ENCODE measurements around the gene TRAF4. TPM values are rescaled to one million over a fixed set of nuclear protein-coding genes. Genes with fewer than 3 reads are reported as not detected.
A peak's percentile ranks its signal among the peaks of the same experiment; 100 is the strongest.

TRAF4 gene
- total and polyA plus RNA-seq, 4 donors: 8.5 to 32.0 (median 23.9) TPM

DNA sequence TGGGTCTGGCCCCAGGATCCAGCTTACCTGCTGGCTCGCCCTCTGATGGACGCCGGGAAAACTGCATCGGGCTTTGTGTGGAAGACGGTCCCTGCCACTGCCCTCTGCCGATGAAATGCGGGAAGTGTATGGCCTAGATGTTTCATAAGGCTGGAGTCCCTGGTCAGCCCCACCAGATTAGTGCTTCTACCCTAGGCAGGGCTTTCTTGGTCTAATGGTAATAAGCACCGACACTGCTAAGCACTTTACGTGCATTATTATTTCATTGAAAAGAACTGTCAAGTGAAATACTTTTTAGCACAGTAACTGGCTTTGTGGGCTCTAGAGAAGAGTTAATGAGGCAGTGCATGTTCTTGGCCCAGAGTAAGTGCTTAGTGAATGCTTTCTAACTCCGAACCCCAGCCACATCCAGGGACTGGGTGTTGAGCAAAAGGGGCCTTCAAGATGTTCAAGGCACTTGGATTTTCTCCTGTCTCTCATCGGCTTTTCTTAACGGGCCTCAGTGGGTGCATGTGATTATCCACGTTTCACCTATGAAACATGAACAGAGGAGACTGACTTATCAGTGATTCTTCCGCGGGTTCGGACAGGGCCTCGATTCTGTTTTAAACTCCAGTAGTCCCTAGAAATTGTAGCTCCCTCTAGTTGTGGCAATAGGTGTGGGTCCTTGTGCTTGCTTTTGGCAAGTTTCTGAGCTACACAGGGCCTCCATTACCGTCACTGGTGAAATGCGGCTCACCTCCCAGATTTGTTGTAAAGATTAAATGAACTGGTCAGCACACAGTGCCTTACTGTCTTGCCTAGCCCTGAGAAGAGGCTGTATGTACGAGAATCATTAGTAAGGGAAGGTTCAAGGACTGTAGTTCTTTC, 6.6 kb downstream of the TRAF4 start:
- H3K27ac ChIP-seq (ENCODE audit: low read depth in 1 of 2, low read length in 2 of 2): no peak overlapping the region
- no peaks in the 10 kb centered on the region for H3K27me3 ChIP-seq (ENCODE audit: control insufficient read depth in 4 of 4, insufficient read depth in 4 of 4, low read length in 3 of 4)
- TF ChIP-seq RXRA (IDR thresholded peaks at IDR 0.05) (peak; percentile 21 to 59), EGR1 (IDR thresholded peaks at IDR 0.05; ENCODE audit: low read depth in 2 of 2) (no peak), TAF1 (conservative IDR thresholded peaks at IDR 0.05) (no peak), HNF4A (conservative IDR thresholded peaks at IDR 0.05) (peak; percentile 26 to 27), GABPA (IDR thresholded peaks at IDR 0.05 in 1 of 2, conservative IDR thresholded peaks at IDR 0.05 in 1 of 2) (no peak), HNF4G (IDR thresholded peaks at IDR 0.05) (no peak), YY1 (IDR thresholded peaks at IDR 0.05) (peak; percentile 58), NR2F2 (IDR thresholded peaks at IDR 0.05) (peak; percentile 40), FOXA2 (IDR thresholded peaks at IDR 0.05) (peak; percentile 11), SP1 (IDR thresholded peaks at IDR 0.05) (no peak), JUND (IDR thresholded peaks at IDR 0.05) (peak in 1 of 2 donors; percentile 20), RAD21 (IDR thresholded peaks at IDR 0.05) (peak; percentile 94)
- TF ChIP-seq, protein P1, sequence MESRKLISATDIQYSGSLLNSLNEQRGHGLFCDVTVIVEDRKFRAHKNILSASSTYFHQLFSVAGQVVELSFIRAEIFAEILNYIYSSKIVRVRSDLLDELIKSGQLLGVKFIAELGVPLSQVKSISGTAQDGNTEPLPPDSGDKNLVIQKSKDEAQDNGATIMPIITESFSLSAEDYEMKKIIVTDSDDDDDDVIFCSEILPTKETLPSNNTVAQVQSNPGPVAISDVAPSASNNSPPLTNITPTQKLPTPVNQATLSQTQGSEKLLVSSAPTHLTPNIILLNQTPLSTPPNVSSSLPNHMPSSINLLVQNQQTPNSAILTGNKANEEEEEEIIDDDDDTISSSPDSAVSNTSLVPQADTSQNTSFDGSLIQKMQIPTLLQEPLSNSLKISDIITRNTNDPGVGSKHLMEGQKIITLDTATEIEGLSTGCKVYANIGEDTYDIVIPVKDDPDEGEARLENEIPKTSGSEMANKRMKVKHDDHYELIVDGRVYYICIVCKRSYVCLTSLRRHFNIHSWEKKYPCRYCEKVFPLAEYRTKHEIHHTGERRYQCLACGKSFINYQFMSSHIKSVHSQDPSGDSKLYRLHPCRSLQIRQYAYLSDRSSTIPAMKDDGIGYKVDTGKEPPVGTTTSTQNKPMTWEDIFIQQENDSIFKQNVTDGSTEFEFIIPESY (IDR thresholded peaks at IDR 0.05): no peak
- TF ChIP-seq, protein P2, sequence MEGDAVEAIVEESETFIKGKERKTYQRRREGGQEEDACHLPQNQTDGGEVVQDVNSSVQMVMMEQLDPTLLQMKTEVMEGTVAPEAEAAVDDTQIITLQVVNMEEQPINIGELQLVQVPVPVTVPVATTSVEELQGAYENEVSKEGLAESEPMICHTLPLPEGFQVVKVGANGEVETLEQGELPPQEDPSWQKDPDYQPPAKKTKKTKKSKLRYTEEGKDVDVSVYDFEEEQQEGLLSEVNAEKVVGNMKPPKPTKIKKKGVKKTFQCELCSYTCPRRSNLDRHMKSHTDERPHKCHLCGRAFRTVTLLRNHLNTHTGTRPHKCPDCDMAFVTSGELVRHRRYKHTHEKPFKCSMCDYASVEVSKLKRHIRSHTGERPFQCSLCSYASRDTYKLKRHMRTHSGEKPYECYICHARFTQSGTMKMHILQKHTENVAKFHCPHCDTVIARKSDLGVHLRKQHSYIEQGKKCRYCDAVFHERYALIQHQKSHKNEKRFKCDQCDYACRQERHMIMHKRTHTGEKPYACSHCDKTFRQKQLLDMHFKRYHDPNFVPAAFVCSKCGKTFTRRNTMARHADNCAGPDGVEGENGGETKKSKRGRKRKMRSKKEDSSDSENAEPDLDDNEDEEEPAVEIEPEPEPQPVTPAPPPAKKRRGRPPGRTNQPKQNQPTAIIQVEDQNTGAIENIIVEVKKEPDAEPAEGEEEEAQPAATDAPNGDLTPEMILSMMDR (IDR thresholded peaks at IDR 0.05; ENCODE audit: low read depth, low read length, missing input control): peak; percentile 100
- TF ChIP-seq, protein P3, sequence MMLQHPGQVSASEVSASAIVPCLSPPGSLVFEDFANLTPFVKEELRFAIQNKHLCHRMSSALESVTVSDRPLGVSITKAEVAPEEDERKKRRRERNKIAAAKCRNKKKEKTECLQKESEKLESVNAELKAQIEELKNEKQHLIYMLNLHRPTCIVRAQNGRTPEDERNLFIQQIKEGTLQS (IDR thresholded peaks at IDR 0.05): no peak
- TF ChIP-seq, protein P4, sequence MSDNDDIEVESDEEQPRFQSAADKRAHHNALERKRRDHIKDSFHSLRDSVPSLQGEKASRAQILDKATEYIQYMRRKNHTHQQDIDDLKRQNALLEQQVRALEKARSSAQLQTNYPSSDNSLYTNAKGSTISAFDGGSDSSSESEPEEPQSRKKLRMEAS (IDR thresholded peaks at IDR 0.05): peak; percentile 33
- TF ChIP-seq, protein P5, sequence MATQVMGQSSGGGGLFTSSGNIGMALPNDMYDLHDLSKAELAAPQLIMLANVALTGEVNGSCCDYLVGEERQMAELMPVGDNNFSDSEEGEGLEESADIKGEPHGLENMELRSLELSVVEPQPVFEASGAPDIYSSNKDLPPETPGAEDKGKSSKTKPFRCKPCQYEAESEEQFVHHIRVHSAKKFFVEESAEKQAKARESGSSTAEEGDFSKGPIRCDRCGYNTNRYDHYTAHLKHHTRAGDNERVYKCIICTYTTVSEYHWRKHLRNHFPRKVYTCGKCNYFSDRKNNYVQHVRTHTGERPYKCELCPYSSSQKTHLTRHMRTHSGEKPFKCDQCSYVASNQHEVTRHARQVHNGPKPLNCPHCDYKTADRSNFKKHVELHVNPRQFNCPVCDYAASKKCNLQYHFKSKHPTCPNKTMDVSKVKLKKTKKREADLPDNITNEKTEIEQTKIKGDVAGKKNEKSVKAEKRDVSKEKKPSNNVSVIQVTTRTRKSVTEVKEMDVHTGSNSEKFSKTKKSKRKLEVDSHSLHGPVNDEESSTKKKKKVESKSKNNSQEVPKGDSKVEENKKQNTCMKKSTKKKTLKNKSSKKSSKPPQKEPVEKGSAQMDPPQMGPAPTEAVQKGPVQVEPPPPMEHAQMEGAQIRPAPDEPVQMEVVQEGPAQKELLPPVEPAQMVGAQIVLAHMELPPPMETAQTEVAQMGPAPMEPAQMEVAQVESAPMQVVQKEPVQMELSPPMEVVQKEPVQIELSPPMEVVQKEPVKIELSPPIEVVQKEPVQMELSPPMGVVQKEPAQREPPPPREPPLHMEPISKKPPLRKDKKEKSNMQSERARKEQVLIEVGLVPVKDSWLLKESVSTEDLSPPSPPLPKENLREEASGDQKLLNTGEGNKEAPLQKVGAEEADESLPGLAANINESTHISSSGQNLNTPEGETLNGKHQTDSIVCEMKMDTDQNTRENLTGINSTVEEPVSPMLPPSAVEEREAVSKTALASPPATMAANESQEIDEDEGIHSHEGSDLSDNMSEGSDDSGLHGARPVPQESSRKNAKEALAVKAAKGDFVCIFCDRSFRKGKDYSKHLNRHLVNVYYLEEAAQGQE (IDR thresholded peaks at IDR 0.05): peak; percentile 35
- H3K4me3 ChIP-seq (ENCODE audit: low read depth in 1 of 3, low read length in 3 of 3): no peak overlapping the region
- DNase-seq (ENCODE audit: low spot score): peak; percentile 94
- H3K9me3 ChIP-seq (ENCODE audit: control insufficient read depth in 4 of 4, low read length in 3 of 4): no peaks in the 10 kb centered on the region
- peaks cover 12 to 40% (median 28%) of the 10 kb centered on the region in 4 donors for H3K4me1 ChIP-seq (ENCODE audit: control insufficient read depth in 4 of 4, insufficient read depth in 4 of 4, low read length in 3 of 4)
- 35% methylated on average over 20 of the region's 20 CpGs for WGBS
- no peak overlapping the region for H3K9ac ChIP-seq (ENCODE audit: low read depth in 1 of 2, low read length in 2 of 2)
- H3K36me3 ChIP-seq (ENCODE audit: control insufficient read depth in 4 of 4, insufficient read depth in 3 of 4, low read depth in 1 of 4, low read length in 3 of 4): peaks cover 4 to 33% (median 22%) of the 10 kb centered on the region in 4 donors
